Measurements from ENCODE around the gene LRBA.

The LRBA gene

DNA sequence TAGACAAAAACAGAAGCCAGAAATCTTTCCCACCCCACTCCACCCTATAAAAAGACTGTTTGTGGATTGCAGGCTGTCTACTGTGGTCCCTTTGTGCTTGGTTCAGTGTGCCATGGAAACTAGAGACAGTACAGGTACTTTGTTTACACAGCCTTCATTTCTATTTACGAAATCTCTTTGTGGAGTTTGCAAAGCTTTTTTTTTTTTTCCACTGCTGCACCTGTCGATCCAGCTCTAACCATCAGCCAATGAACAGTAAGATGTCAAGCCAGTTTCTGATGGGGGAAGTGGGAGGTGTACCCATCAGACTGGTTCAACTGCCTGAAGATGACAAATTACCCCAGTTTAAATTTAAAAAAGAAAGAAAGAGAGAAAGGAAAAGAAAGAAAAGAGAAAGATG lies 20.2 kb upstream of the LRBA start:
- no peak for DNase-seq (ENCODE audit: low spot score)
- no CpG with 5 or more reads among the region's 2 CpGs for WGBS, 2 donors (ENCODE audit: extremely low coverage in 2 of 2, insufficient read length in 2 of 2, insufficient replicate concordance in 1 of 2)

DNA sequence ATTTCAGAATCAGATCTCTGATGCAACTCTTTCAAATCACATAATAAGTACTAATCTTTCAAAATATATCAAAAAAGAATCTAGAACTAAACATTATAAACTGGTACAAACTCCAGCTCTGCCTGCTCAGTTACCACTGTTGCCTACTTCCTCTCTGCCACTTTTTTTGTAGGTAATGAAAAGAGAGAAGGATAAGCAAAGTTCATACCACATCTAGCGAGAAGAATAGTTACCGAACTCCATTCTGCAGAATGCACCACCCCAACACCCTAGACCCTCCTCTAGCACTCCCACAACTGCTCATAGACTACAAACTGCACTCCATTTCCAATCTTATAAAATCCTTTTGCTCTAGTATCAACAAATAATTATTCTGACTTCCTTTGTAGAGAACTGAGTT lies 19.7 kb upstream of the LRBA start:
- no peak overlapping the region for H2AFZ ChIP-seq (ENCODE audit: low read length)
- H3K18ac ChIP-seq (ENCODE audit: low read length) = no peak overlapping the region
- no peaks in the 10 kb centered on the region for H3K4me1 ChIP-seq (ENCODE audit: control insufficient read depth in 2 of 2, insufficient read depth in 1 of 2, low read depth in 1 of 2, low read length in 2 of 2)
- no peak overlapping the region for H2BK5ac ChIP-seq (ENCODE audit: low read length)
- H2AK5ac ChIP-seq (ENCODE audit: low read depth, low read length) = no peak overlapping the region
- H3K9me3 ChIP-seq (replicated peaks in 1 of 2; ENCODE audit: control insufficient read depth in 2 of 2, insufficient read depth in 1 of 2, low read depth in 1 of 2, low read length in 2 of 2) = no peaks in the 10 kb centered on the region
- H3K36me3 ChIP-seq (replicated peaks in 1 of 2; ENCODE audit: control insufficient read depth in 2 of 2, insufficient read depth in 2 of 2, low read length in 2 of 2) = no peaks in the 10 kb centered on the region
- no peak overlapping the region for H3K14ac ChIP-seq (ENCODE audit: low read length)
- no peak overlapping the region for H2BK120ac ChIP-seq (ENCODE audit: low read depth, low read length)
- H4K8ac ChIP-seq (ENCODE audit: low read depth, low read length) = no peak overlapping the region
- H3K79me1 ChIP-seq (ENCODE audit: low read depth, low read length) = no peaks in the 10 kb centered on the region
- H3K23ac ChIP-seq (ENCODE audit: low read depth, low read length, poor library complexity) = no peak overlapping the region
- DNase-seq (ENCODE audit: low spot score) = no peak
- no peak overlapping the region for H3K27ac ChIP-seq (replicated peaks; ENCODE audit: low read length)
- no peak overlapping the region for H3K9ac ChIP-seq (ENCODE audit: low read depth, low read length, poor library complexity)
- H3K4ac ChIP-seq (ENCODE audit: low read length) = no peak overlapping the region
- H2BK12ac ChIP-seq (ENCODE audit: low read length) = no peak overlapping the region
- H2BK15ac ChIP-seq (ENCODE audit: low read length) = no peak overlapping the region
- no peaks in the 10 kb centered on the region for H3K27me3 ChIP-seq (ENCODE audit: control insufficient read depth in 3 of 3, insufficient read depth in 3 of 3, low read depth in 1 of 3, low read length in 3 of 3)
- no peak overlapping the region for H4K91ac ChIP-seq (ENCODE audit: low read depth, low read length, poor library complexity)
- WGBS, 2 donors (ENCODE audit: extremely low coverage in 2 of 2, insufficient read length in 2 of 2, insufficient replicate concordance in 1 of 2) = no CpG with 5 or more reads among the region's 2 CpGs
- H3K4me3 ChIP-seq (ENCODE audit: low read length in 2 of 2) = no peak overlapping the region
- H3K4me2 ChIP-seq (ENCODE audit: insufficient read depth, low read length, poor library complexity, severe bottlenecking) = no peak overlapping the region

More for the DNA sequence above, 20.2 kb upstream of the LRBA start:
- no peak overlapping the region for H4K8ac ChIP-seq (ENCODE audit: low read depth, low read length)
- H3K18ac ChIP-seq (ENCODE audit: low read length) = no peak overlapping the region
- no peak overlapping the region for H3K27ac ChIP-seq (replicated peaks; ENCODE audit: low read length)
- no peaks in the 10 kb centered on the region for H3K27me3 ChIP-seq (ENCODE audit: control insufficient read depth in 3 of 3, insufficient read depth in 3 of 3, low read depth in 1 of 3, low read length in 3 of 3)
- no peak overlapping the region for H3K4me3 ChIP-seq (ENCODE audit: low read length in 2 of 2)
- H3K23ac ChIP-seq (ENCODE audit: low read depth, low read length, poor library complexity) = no peak overlapping the region
- H3K4me1 ChIP-seq (ENCODE audit: control insufficient read depth in 2 of 2, insufficient read depth in 1 of 2, low read depth in 1 of 2, low read length in 2 of 2) = no peaks in the 10 kb centered on the region
- H3K4ac ChIP-seq (ENCODE audit: low read length) = no peak overlapping the region
- no peak overlapping the region for H2BK5ac ChIP-seq (ENCODE audit: low read length)
- no peak overlapping the region for H2BK15ac ChIP-seq (ENCODE audit: low read length)
- no peak overlapping the region for H3K14ac ChIP-seq (ENCODE audit: low read length)
- H3K4me2 ChIP-seq (ENCODE audit: insufficient read depth, low read length, poor library complexity, severe bottlenecking) = no peak overlapping the region
- no peak overlapping the region for H3K9ac ChIP-seq (ENCODE audit: low read depth, low read length, poor library complexity)
- no peak overlapping the region for H2BK120ac ChIP-seq (ENCODE audit: low read depth, low read length)
- H4K91ac ChIP-seq (ENCODE audit: low read depth, low read length, poor library complexity) = no peak overlapping the region
- H3K36me3 ChIP-seq (replicated peaks in 1 of 2; ENCODE audit: control insufficient read depth in 2 of 2, insufficient read depth in 2 of 2, low read length in 2 of 2) = no peaks in the 10 kb centered on the region
- no peaks in the 10 kb centered on the region for H3K79me1 ChIP-seq (ENCODE audit: low read depth, low read length)
- H2BK12ac ChIP-seq (ENCODE audit: low read length) = no peak overlapping the region
- no peak overlapping the region for H2AK5ac ChIP-seq (ENCODE audit: low read depth, low read length)
- no peaks in the 10 kb centered on the region for H3K9me3 ChIP-seq (replicated peaks in 1 of 2; ENCODE audit: control insufficient read depth in 2 of 2, insufficient read depth in 1 of 2, low read depth in 1 of 2, low read length in 2 of 2)
- H2AFZ ChIP-seq (ENCODE audit: low read length) = no peak overlapping the region

DNA sequence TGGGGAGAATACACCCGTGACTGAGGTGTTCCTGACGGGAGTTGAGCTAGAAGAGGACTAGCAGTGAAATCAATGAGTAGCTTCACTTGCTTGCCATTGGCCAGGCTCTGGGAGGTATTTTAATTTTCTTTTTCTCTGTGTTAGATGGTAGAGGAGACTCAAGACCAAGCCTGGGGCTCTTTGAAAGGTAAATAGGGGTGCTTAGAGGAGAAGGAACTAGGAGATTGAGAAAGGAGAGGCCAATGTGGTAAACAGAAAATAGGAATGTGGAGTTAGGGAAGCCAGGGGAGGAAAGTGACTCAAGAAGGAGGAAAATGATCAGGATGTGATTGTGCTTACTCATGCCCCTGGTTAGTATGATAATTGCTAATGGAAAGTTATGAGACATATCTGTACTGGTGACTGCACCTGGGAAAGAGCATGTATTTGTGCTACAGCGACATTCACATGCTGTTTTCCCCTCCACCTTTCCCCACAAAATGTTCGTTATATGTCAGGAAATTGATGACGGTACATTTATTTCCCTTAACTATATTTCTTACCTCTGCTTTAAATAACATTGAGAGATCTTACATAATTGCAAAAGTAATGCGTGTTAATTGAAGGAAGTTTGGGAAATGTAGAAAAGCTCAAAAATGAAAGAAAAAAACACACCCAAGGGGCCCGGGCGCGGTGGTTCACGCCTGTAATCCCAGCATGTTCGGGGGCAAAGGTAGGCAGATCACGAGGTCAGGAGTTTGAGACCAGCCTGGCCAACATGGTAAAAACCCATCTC lies 16.9 kb upstream of the LRBA start:
- no peak overlapping the region for H3K4me2 ChIP-seq (ENCODE audit: insufficient read depth, low read length, poor library complexity, severe bottlenecking)
- no peak overlapping the region for H3K23ac ChIP-seq (ENCODE audit: low read depth, low read length, poor library complexity)
- no CpG with 5 or more reads among the region's 12 CpGs for WGBS, 2 donors (ENCODE audit: extremely low coverage in 2 of 2, insufficient read length in 2 of 2, insufficient replicate concordance in 1 of 2)
- H3K79me1 ChIP-seq (ENCODE audit: low read depth, low read length) = no peaks in the 10 kb centered on the region
- no peak overlapping the region for H2BK5ac ChIP-seq (ENCODE audit: low read length)
- H3K9ac ChIP-seq (ENCODE audit: low read depth, low read length, poor library complexity) = no peak overlapping the region
- H3K14ac ChIP-seq (ENCODE audit: low read length) = no peak overlapping the region
- H2AFZ ChIP-seq (ENCODE audit: low read length) = no peak overlapping the region
- H3K36me3 ChIP-seq (replicated peaks in 1 of 2; ENCODE audit: control insufficient read depth in 2 of 2, insufficient read depth in 2 of 2, low read length in 2 of 2) = no peaks in the 10 kb centered on the region
- H2BK12ac ChIP-seq (ENCODE audit: low read length) = no peak overlapping the region
- H2BK15ac ChIP-seq (ENCODE audit: low read length) = no peak overlapping the region
- H3K27me3 ChIP-seq (ENCODE audit: control insufficient read depth in 3 of 3, insufficient read depth in 3 of 3, low read depth in 1 of 3, low read length in 3 of 3) = no peaks in the 10 kb centered on the region
- no peak overlapping the region for H3K4me3 ChIP-seq (ENCODE audit: low read length in 2 of 2)
- DNase-seq (ENCODE audit: low spot score) = no peak
- H3K18ac ChIP-seq (ENCODE audit: low read length) = no peak overlapping the region
- H4K91ac ChIP-seq (ENCODE audit: low read depth, low read length, poor library complexity) = no peak overlapping the region
- no peak overlapping the region for H4K8ac ChIP-seq (ENCODE audit: low read depth, low read length)
- no peak overlapping the region for H2BK120ac ChIP-seq (ENCODE audit: low read depth, low read length)
- H2AK5ac ChIP-seq (ENCODE audit: low read depth, low read length) = no peak overlapping the region
- no peak overlapping the region for H3K4ac ChIP-seq (ENCODE audit: low read length)
- H3K9me3 ChIP-seq (replicated peaks in 1 of 2; ENCODE audit: control insufficient read depth in 2 of 2, insufficient read depth in 1 of 2, low read depth in 1 of 2, low read length in 2 of 2) = no peaks in the 10 kb centered on the region
- H3K27ac ChIP-seq (replicated peaks; ENCODE audit: low read length) = no peak overlapping the region
- no peaks in the 10 kb centered on the region for H3K4me1 ChIP-seq (ENCODE audit: control insufficient read depth in 2 of 2, insufficient read depth in 1 of 2, low read depth in 1 of 2, low read length in 2 of 2)

DNA sequence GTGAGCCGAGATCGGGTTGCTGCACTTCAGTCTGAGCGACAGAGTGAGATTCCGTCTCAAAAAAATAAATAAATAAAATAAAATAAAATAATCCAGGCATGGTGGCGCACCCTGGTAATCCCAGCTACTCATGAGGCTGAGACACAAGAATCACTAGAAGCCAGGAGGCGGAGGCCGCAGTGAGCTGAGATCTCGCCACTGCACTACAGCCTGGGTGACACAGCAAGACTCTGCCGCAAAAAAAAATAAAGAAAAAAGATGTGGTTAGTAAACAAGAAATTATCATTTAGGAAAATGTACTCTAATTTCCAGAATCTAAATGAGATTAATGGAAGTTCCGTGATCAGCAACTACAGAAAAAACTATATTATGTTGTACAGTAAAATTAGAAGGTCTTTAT lies 14.5 kb upstream of the LRBA start:
- Histone ChIP-seq H3K4ac (ENCODE audit: low read length) (no peak overlapping the region), H3K4me3 (ENCODE audit: low read length in 2 of 2) (no peak overlapping the region), H3K18ac (ENCODE audit: low read length) (no peak overlapping the region), H4K91ac (ENCODE audit: low read depth, low read length, poor library complexity) (no peak overlapping the region), H2AFZ (ENCODE audit: low read length) (no peak overlapping the region), H3K79me1 (ENCODE audit: low read depth, low read length) (no peaks in the 10 kb centered on the region), H3K4me2 (ENCODE audit: insufficient read depth, low read length, poor library complexity, severe bottlenecking) (no peak overlapping the region), H4K8ac (ENCODE audit: low read depth, low read length) (no peak overlapping the region), H3K9me3 (replicated peaks in 1 of 2; ENCODE audit: control insufficient read depth in 2 of 2, insufficient read depth in 1 of 2, low read depth in 1 of 2, low read length in 2 of 2) (no peaks in the 10 kb centered on the region), H3K23ac (ENCODE audit: low read depth, low read length, poor library complexity) (no peak overlapping the region), H2BK5ac (ENCODE audit: low read length) (no peak overlapping the region), H2BK15ac (ENCODE audit: low read length) (no peak overlapping the region), H2BK120ac (ENCODE audit: low read depth, low read length) (no peak overlapping the region), H2BK12ac (ENCODE audit: low read length) (no peak overlapping the region), H2AK5ac (ENCODE audit: low read depth, low read length) (no peak overlapping the region), H3K27me3 (ENCODE audit: control insufficient read depth in 3 of 3, insufficient read depth in 3 of 3, low read depth in 1 of 3, low read length in 3 of 3) (no peaks in the 10 kb centered on the region), H3K27ac (replicated peaks; ENCODE audit: low read length) (no peak overlapping the region), H3K4me1 (ENCODE audit: control insufficient read depth in 2 of 2, insufficient read depth in 1 of 2, low read depth in 1 of 2, low read length in 2 of 2) (no peaks in the 10 kb centered on the region), H3K14ac (ENCODE audit: low read length) (no peak overlapping the region), H3K36me3 (replicated peaks in 1 of 2; ENCODE audit: control insufficient read depth in 2 of 2, insufficient read depth in 2 of 2, low read length in 2 of 2) (no peaks in the 10 kb centered on the region), H3K9ac (ENCODE audit: low read depth, low read length, poor library complexity) (no peak overlapping the region)
- no peak for DNase-seq (ENCODE audit: low spot score)
- WGBS, 2 donors (ENCODE audit: extremely low coverage in 2 of 2, insufficient read length in 2 of 2, insufficient replicate concordance in 1 of 2) = no CpG with 5 or more reads among the region's 10 CpGs
